Vagina (tissue), 2 donors: ENCODE measurements around the gene CCNL1. TPM values are rescaled to one million over a fixed set of nuclear protein-coding genes. Genes with fewer than 3 reads are reported as not detected.

ENCODE experiments used
- DNase-seq, 2 donors: peaks; one replicate each; pipeline ENCODE4 v3.0.0-alpha.2; 2017; ENCODE audit errors: extremely low spot score in 2 of 2
- H3K27ac ChIP-seq: fragments of 200-600 bp; sonication (generic); one replicate; pipeline ENCODE4 v1.5.1; 2019
- H3K27me3 ChIP-seq: fragments of 200-600 bp; sonication (generic); one replicate; pipeline ENCODE4 v1.5.1; 2019
- H3K36me3 ChIP-seq, 2 donors: fragments of 200-600 bp; sonication (generic); one replicate each; pipeline ENCODE4 v1.5.1; 2017 to 2019
- H3K4me1 ChIP-seq: fragments of 200-600 bp; sonication (generic); one replicate; pipeline ENCODE4 v1.5.1; 2019
- H3K4me3 ChIP-seq, 2 donors: fragments of 200-600 bp; sonication (generic); 1 replicate in 1 of 2; 2 replicates in 1 of 2; pipeline ENCODE4 v1.5.1; 2016 to 2019
- H3K9me3 ChIP-seq: fragments of 200-600 bp; sonication (generic); one replicate; pipeline ENCODE4 v1.5.1; 2019
- CTCF ChIP-seq, 3 experiments: fragments of 450-650 bp in 2 of 3; fragments of 200-600 bp in 1 of 3; sonication (generic) in 1 of 3; IDR thresholded peaks; one replicate each; pipeline ENCODE4 v1.5.1; 2017 to 2019; ENCODE audit warnings: antibody characterized with exemption in 3 of 3, mild to moderate bottlenecking in 2 of 3, moderate library complexity in 2 of 3
- POLR2A ChIP-seq, 2 donors: fragments of 450-650 bp; IDR thresholded peaks; one replicate each; pipeline ENCODE4 v1.6.1; 2017; ENCODE audit warnings: antibody characterized with exemption in 2 of 2, mild to moderate bottlenecking in 2 of 2, moderate library complexity in 2 of 2
- POLR2AphosphoS5 ChIP-seq, 2 donors: sonication (generic); formaldehyde crosslinking; IDR thresholded peaks; one replicate each; pipeline ENCODE4 v1.9.0; 2017; ENCODE audit warnings: antibody characterized with exemption in 2 of 2, mild to moderate bottlenecking in 2 of 2, low read depth in 1 of 2; ENCODE audit not compliant: insufficient read depth in 1 of 2
- intact Hi-C: fragments of 100-400 bp; cut with DNase I; formaldehyde crosslinking; loops from one replicate; pipeline ENCODE4 v1.15.1; 2023
- total RNA-seq: library from RNA; depleted of rRNA; stranded (reverse); fragments of >200 nt; gene quantifications from one replicate; pipeline ENCODE4 v1.2.3, GENCODE V29; 2016

Gene CCNL1
- total RNA-seq, 1 donor from 2014 or later, result 269 TPM

DNA sequence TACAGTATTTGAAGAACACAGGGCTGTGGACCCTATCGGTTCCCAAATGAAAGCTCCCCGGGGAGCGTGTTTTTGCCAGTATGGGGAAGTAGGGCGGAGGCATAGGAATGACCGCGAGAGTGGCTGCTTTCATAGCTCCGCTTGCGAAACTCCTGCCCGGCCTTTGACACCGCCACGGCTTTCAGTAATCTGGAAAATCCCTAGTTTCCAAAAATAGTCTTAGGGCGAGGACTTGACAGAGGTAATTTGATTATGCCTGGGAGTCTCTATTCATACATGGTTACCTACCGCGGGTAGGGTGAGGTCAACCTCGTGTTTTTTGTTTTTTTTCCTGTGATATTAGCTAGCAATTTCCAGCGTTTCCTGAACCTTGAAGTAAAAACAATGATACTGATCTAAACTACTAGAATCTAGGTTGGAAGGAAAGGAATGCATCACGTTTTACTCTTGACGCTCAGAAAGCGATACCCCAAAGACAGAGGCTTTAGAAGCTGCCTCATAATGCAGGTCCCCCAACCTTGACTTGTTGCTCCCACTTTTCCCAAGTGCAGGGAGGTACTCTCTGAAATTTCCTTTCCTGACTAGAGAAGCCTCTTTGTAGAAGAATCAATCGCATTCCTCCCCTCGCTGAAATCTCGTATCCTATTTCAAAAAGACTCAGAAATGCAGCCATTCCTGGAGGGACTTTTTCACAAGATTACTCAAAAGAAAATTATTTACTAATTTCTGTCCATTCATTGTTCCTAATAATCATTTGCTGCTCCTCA lies 894 bp upstream of the CCNL1 start:
- Histone ChIP-seq H3K9me3 (no peaks in the 10 kb centered on the region), H3K36me3 (peaks cover 0 to 29% of the 10 kb centered on the region in 2 donors), H3K4me1 (peaks cover 43% of the 10 kb centered on the region), H3K27me3 (no peaks in the 10 kb centered on the region), H3K4me3 (peak overlapping the region; percentile 79 to 92), H3K27ac (peak overlapping the region; percentile 99)
- intact Hi-C loops, result loop anchor here (1.0 kb wide), 1 partner anchor 14 kb away; no protein-coding TSS in a partner anchor
- DNase-seq, result peak in 1 of 2 donors; percentile 96
- TF ChIP-seq POLR2A (IDR thresholded peaks at IDR 0.05) (peak in 1 of 2 donors; percentile 8), POLR2AphosphoS5 (IDR thresholded peaks at IDR 0.05; ENCODE audit: insufficient read depth in 1 of 2, low read depth in 1 of 2) (peak in 1 of 2 donors; percentile 76), CTCF (IDR thresholded peaks at IDR 0.05) (peak in 1 of 3 experiments; percentile 9)

GRCh38 chr3:157159037-157159761 lies 748 bp downstream of the CCNL1 start:
- H3K4me3 ChIP-seq, result peak overlapping the region; percentile 79 to 92
- H3K27me3 ChIP-seq, result no peaks in the 10 kb centered on the region
- TF ChIP-seq POLR2AphosphoS5 (IDR thresholded peaks at IDR 0.05; ENCODE audit: insufficient read depth in 1 of 2, low read depth in 1 of 2) (no peak), CTCF (IDR thresholded peaks at IDR 0.05) (no peak)
- peaks cover 0 to 41% of the 10 kb centered on the region in 2 donors for H3K36me3 ChIP-seq
- peaks cover 59% of the 10 kb centered on the region for H3K4me1 ChIP-seq
- no peaks in the 10 kb centered on the region for H3K9me3 ChIP-seq
- intact Hi-C loops, result no loop called here
- peak overlapping the region; percentile 99 for H3K27ac ChIP-seq
- no peak for DNase-seq

GRCh38 chr3:157157836-157158235 lies 2.1 kb downstream of the CCNL1 start:
- no peaks in the 10 kb centered on the region for H3K9me3 ChIP-seq
- intact Hi-C loops, result no loop called here
- no peaks in the 10 kb centered on the region for H3K27me3 ChIP-seq
- no peak for DNase-seq
- H3K4me1 ChIP-seq, result peaks cover 66% of the 10 kb centered on the region
- H3K27ac ChIP-seq, result peak overlapping the region; percentile 99
- peak overlapping the region; percentile 79 to 92 for H3K4me3 ChIP-seq
- H3K36me3 ChIP-seq, result peaks cover 0 to 50% of the 10 kb centered on the region in 2 donors
- no peak for TF ChIP-seq POLR2AphosphoS5 (IDR thresholded peaks at IDR 0.05; ENCODE audit: insufficient read depth in 1 of 2, low read depth in 1 of 2)
- TF ChIP-seq POLR2A (IDR thresholded peaks at IDR 0.05), result no peak
- no peak for TF ChIP-seq CTCF (IDR thresholded peaks at IDR 0.05)

DNA sequence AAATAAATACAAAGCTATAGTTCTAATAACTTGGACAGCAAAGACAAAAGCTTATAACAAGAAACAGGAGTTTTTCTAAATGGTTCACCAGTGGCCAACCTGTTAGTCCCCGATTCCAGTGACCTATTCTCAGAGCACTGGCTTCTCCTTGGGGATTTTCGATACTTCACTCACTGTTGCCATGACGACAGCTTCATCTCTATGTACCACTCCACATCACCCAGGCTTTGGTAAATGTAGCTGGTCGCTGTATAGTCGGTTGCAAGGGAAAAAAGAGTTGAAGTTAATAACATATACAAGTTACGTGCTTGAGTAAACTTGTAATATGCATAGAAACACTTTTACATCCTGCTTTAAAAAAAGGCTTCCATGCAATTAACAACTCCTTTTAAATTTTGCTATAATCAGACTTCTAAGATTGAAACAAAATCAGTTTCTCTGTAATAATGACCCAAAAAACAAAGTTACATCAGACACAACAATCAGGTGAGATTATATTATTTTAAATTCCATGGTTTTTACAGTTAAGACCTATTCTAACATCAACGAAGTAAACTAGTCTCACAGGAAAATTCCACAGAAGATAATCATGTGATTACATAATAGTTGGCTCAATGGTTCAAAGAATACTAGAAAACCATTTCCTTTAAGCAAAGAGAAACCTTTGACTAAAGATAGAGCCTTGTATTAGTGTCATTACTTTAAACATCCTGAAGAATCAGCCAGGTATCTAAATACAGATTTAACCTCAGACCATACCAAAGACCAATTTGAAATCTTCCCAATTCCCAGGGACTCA lies 2.9 kb downstream of the CCNL1 start:
- H3K27me3 ChIP-seq, result no peaks in the 10 kb centered on the region
- no peaks in the 10 kb centered on the region for H3K9me3 ChIP-seq
- no peak overlapping the region for H3K27ac ChIP-seq
- TF ChIP-seq POLR2A (IDR thresholded peaks at IDR 0.05) (no peak), POLR2AphosphoS5 (IDR thresholded peaks at IDR 0.05; ENCODE audit: insufficient read depth in 1 of 2, low read depth in 1 of 2) (no peak), CTCF (IDR thresholded peaks at IDR 0.05) (no peak)
- DNase-seq, result no peak
- H3K4me1 ChIP-seq, result peaks cover 66% of the 10 kb centered on the region
- intact Hi-C loops, result no loop called here
- peaks cover 0 to 58% of the 10 kb centered on the region in 2 donors for H3K36me3 ChIP-seq
- H3K4me3 ChIP-seq, result peak overlapping the region; percentile 2 to 92
